Gastrocnemius medialis (tissue), 4 donors: ENCODE results near the gene WDR45. TPM values are rescaled to one million over a fixed set of nuclear protein-coding genes. Genes with fewer than 3 reads are reported as not detected.

Source experiments
- ATAC-seq, 2 donors: fragments of 150-250 bp; one replicate each; pipeline ENCODE4 v1.9.1; 2016
- DNase-seq, 2 donors: peaks; one replicate each; pipeline ENCODE4 v3.0.0-alpha.2; 2019
- H3K27ac ChIP-seq, 4 donors: fragments of 200-600 bp; sonication (generic); 1 replicate in 1 of 4; 2 replicates in 3 of 4; pipeline ENCODE4 v1.5.1; 2016 to 2018; ENCODE audit warnings: mild to moderate bottlenecking in 2 of 4, moderate library complexity in 1 of 4
- H3K27me3 ChIP-seq, 3 donors: fragments of 200-600 bp; sonication (generic) in 2 of 3; 1 replicate in 1 of 3; 2 replicates in 2 of 3; pipeline versions ENCODE4 v1.5.1 to v1.6.0; 2016 to 2019; ENCODE audit warnings: mild to moderate bottlenecking in 1 of 3, moderate library complexity in 1 of 3
- H3K36me3 ChIP-seq, 2 donors: fragments of 200-600 bp; sonication (generic) in 1 of 2; one replicate each; pipeline ENCODE4 v1.5.1; 2017 to 2018
- H3K4me1 ChIP-seq, 2 donors: fragments of 200-600 bp; sonication (generic) in 1 of 2; one replicate each; pipeline ENCODE4 v1.5.1; 2016 to 2017; ENCODE audit warnings: mild to moderate bottlenecking in 2 of 2
- H3K4me3 ChIP-seq, 4 donors: fragments of 200-600 bp; sonication (generic) in 3 of 4; 1 replicate in 1 of 4; 2 replicates in 3 of 4; pipeline ENCODE4 v1.5.1; 2016 to 2019; ENCODE audit warnings: mild to moderate bottlenecking in 2 of 4
- H3K9me3 ChIP-seq, 3 donors: fragments of 200-600 bp; sonication (generic) in 2 of 3; 1 replicate in 1 of 3; 2 replicates in 2 of 3; pipeline ENCODE4 v1.5.1; 2016 to 2019
- POLR2A ChIP-seq, 2 donors: fragments of 450-650 bp; IDR thresholded peaks; one replicate each; pipeline ENCODE4 v1.6.1; 2017; ENCODE audit warnings: antibody characterized with exemption in 2 of 2, mild to moderate bottlenecking in 2 of 2, moderate library complexity in 2 of 2
- in situ Hi-C, 4 donors: fragments of 200-750 bp; cut with MboI; loops; one replicate each; pipeline versions ENCODE4 v1.15.0 to v1.8.0; 2017; ENCODE audit warnings: low sequenced_read_pairs in 4 of 4
- intact Hi-C: fragments of 100-400 bp; cut with DNase I; formaldehyde crosslinking; loops from one replicate; pipeline ENCODE4 v1.15.1; 2023; ENCODE audit warnings: low total_unique reads
- total RNA-seq, 4 donors: library from RNA; depleted of rRNA; stranded (reverse); fragments of >200 nt; gene quantifications; one replicate each; pipeline versions ENCODE4 v1.1.0 to v1.2.3, GENCODE V29; 2016
- TF ChIP-seq, protein P1 (sequence below), 5 experiments: fragments of 450-650 bp in 3 of 5; fragments of 200-600 bp in 2 of 5; sonication (generic) in 2 of 5; IDR thresholded peaks in 4 of 5; conservative IDR thresholded peaks in 1 of 5; 1 replicate in 4 of 5; 2 replicates in 1 of 5; pipeline ENCODE4 v1.5.1; 2016 to 2019; ENCODE audit warnings: antibody characterized with exemption in 5 of 5, mild to moderate bottlenecking in 3 of 5, moderate library complexity in 3 of 5

The WDR45 gene
- total RNA-seq, 4 donors from 2014 or later = 98.2 to 125 (median 105) TPM

DNA sequence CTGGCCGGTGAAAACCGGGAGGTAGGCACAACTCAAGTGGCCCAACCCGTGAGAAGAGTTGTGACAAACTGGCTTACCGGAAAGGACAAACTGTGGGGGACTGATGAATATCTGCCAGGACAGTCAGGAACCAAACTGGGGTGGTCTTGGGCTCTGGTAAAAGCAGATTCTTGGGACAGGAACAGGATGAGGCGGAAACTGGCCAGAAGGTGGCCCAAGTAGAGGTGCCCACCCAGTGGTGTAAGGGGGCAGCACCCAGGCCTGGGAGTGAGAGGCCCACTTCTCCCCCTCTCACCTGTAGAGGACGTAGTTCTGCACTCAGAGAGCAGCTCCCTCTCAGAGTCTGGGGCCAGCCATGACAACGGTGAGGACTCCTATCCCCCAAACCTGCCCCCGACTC, 15.0 kb downstream of the WDR45 start:
- H3K27ac ChIP-seq = no peak overlapping the region
- ATAC-seq = no peak
- DNase-seq = no peak
- no peak for TF ChIP-seq POLR2A (IDR thresholded peaks at IDR 0.05)
- TF ChIP-seq, protein P1, sequence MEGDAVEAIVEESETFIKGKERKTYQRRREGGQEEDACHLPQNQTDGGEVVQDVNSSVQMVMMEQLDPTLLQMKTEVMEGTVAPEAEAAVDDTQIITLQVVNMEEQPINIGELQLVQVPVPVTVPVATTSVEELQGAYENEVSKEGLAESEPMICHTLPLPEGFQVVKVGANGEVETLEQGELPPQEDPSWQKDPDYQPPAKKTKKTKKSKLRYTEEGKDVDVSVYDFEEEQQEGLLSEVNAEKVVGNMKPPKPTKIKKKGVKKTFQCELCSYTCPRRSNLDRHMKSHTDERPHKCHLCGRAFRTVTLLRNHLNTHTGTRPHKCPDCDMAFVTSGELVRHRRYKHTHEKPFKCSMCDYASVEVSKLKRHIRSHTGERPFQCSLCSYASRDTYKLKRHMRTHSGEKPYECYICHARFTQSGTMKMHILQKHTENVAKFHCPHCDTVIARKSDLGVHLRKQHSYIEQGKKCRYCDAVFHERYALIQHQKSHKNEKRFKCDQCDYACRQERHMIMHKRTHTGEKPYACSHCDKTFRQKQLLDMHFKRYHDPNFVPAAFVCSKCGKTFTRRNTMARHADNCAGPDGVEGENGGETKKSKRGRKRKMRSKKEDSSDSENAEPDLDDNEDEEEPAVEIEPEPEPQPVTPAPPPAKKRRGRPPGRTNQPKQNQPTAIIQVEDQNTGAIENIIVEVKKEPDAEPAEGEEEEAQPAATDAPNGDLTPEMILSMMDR (IDR thresholded peaks at IDR 0.05 in 4 of 5, conservative IDR thresholded peaks at IDR 0.05 in 1 of 5) = no peak
- no peak overlapping the region for H3K4me3 ChIP-seq
- H3K27me3 ChIP-seq = no peaks in the 10 kb centered on the region
- H3K9me3 ChIP-seq = no peaks in the 10 kb centered on the region
- H3K4me1 ChIP-seq = no peaks in the 10 kb centered on the region
- in situ Hi-C loops = no loop called here
- no peaks in the 10 kb centered on the region for H3K36me3 ChIP-seq
- intact Hi-C loops = no loop called here

DNA sequence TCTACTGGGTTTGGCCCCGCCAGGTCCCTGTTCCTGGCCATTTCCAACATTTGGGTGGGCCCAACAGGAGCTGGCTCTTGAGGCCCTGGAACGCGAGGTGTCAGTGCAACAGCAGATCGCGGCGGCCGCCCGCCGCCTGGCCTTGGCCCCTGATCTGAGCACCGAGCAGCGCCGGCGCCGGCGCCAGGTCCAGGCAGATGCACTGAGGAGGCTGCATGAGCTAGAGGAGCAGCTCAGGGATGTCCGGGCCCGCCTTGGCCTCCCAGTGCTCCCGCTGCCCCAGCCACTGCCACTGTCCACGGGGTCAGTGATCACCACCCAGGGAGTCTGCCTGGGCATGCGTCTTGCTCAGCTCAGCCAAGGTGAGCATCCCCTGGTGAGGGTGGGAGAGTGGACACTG, 15.4 kb downstream of the WDR45 start:
- Histone ChIP-seq H3K4me1 (no peaks in the 10 kb centered on the region), H3K27me3 (no peaks in the 10 kb centered on the region), H3K36me3 (no peaks in the 10 kb centered on the region), H3K4me3 (no peak overlapping the region), H3K27ac (no peak overlapping the region), H3K9me3 (no peaks in the 10 kb centered on the region)
- no peak for ATAC-seq
- in situ Hi-C loops = no loop called here
- DNase-seq = no peak
- intact Hi-C loops = no loop called here
- TF ChIP-seq, protein P1 (IDR thresholded peaks at IDR 0.05 in 4 of 5, conservative IDR thresholded peaks at IDR 0.05 in 1 of 5) = no peak
- no peak for TF ChIP-seq POLR2A (IDR thresholded peaks at IDR 0.05)

DNA sequence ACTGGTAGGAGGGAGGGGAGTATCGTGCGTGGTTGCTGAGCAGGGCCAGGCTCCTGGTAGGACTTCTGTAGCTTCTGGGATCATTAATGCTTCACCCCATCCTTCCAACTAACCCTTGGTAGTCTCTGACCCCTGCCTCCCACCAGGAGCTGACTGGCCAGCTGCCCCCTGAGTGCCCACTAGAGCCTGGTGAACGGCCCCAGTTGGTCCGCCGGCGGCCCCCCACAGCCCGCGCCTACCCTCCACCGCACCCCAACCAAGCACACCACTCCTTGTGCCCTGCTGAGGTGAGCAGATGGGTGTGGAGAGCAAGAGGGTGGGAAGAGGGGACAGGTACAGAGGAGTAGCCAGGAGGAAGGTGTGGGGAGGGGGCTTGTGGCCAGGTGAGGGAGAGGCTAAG, 16.0 kb downstream of the WDR45 start:
- DNase-seq (no peak), ATAC-seq (no peak)
- no peak for TF ChIP-seq POLR2A (IDR thresholded peaks at IDR 0.05)
- TF ChIP-seq, protein P1 (IDR thresholded peaks at IDR 0.05 in 4 of 5, conservative IDR thresholded peaks at IDR 0.05 in 1 of 5) = no peak
- H3K4me3 ChIP-seq = no peak overlapping the region
- H3K27ac ChIP-seq = no peak overlapping the region
- intact Hi-C loops = no loop called here
- in situ Hi-C loops = no loop called here
- no peaks in the 10 kb centered on the region for H3K9me3 ChIP-seq
- no peaks in the 10 kb centered on the region for H3K27me3 ChIP-seq
- no peaks in the 10 kb centered on the region for H3K36me3 ChIP-seq
- no peaks in the 10 kb centered on the region for H3K4me1 ChIP-seq

DNA sequence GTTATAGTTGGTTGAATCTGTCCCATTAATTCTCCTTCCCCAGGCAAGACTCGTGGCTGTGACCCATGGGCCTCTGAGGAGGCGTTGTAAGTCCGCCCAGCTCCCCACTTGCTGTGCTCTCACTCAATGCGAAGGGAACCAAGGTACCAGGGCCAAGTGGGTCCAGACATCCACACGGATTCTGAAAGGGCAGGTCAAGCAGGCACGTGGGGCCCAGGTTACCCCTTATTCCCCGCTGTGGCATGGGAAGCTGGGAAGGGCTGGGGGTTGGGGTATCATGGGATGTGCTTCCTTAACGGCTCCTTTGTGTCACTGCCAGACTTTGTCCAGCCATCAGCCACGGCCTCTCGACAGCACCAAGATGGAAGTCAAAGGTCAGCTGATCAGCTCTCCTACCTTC, 17.8 kb downstream of the WDR45 start:
- no peak for DNase-seq
- in situ Hi-C loops = no loop called here
- ATAC-seq = no peak
- Histone ChIP-seq H3K27ac (no peak overlapping the region), H3K4me3 (no peak overlapping the region), H3K27me3 (no peaks in the 10 kb centered on the region), H3K36me3 (no peaks in the 10 kb centered on the region), H3K4me1 (no peaks in the 10 kb centered on the region), H3K9me3 (no peaks in the 10 kb centered on the region)
- intact Hi-C loops = no loop called here
- TF ChIP-seq POLR2A (IDR thresholded peaks at IDR 0.05) = no peak
- TF ChIP-seq, protein P1 (IDR thresholded peaks at IDR 0.05 in 4 of 5, conservative IDR thresholded peaks at IDR 0.05 in 1 of 5) = no peak

DNA sequence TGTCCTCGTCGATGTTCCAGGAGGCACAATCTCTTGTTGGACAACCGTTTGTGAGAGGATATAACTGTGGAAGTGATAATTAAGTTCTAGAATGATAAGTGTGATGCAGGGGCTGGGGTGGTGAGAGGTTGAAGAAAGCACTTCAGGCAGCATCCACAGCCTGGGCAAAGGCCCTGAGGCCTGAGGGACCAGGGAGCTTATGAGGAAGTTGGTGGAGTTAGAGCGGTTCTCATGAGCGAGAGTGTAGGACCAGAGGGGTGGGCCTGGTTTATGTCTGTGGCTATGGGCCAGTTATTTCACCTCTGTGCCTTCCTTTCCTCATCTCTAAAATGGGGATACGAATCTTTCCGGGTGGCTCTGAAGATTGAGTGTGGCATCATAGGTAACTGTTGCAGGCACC, 18.2 kb downstream of the WDR45 start:
- Histone ChIP-seq H3K4me1 (no peaks in the 10 kb centered on the region), H3K4me3 (no peak overlapping the region), H3K9me3 (no peaks in the 10 kb centered on the region), H3K27ac (no peak overlapping the region), H3K36me3 (no peaks in the 10 kb centered on the region), H3K27me3 (no peaks in the 10 kb centered on the region)
- in situ Hi-C loops (no loop called here), intact Hi-C loops (no loop called here)
- DNase-seq (no peak), ATAC-seq (no peak)
- no peak for TF ChIP-seq POLR2A (IDR thresholded peaks at IDR 0.05)
- TF ChIP-seq, protein P1 (IDR thresholded peaks at IDR 0.05 in 4 of 5, conservative IDR thresholded peaks at IDR 0.05 in 1 of 5) = no peak
